T47D (cell line): ENCODE data around the gene ACTL6A.

Experiments used
- DNase-seq, 2 experiments: peaks; one replicate each; pipeline versions ENCODE4 v3.0.0 to v3.0.0-alpha.2; 2011 to 2012; ENCODE audit warnings: low read depth in 1 of 2, low spot score in 1 of 2
- JUND ChIP-seq: IDR thresholded peaks from 2 replicates; pipeline ENCODE4 v1.6.1; 2012; ENCODE audit warnings: low read depth
- in situ Hi-C: cut with HindIII; loops from 2 replicates; pipeline ENCODE4 v1.10.0; 2016; ENCODE audit warnings: low sequenced_read_pairs, low pct_unique_long_range_greater_than_20kb

The ACTL6A gene

DNA sequence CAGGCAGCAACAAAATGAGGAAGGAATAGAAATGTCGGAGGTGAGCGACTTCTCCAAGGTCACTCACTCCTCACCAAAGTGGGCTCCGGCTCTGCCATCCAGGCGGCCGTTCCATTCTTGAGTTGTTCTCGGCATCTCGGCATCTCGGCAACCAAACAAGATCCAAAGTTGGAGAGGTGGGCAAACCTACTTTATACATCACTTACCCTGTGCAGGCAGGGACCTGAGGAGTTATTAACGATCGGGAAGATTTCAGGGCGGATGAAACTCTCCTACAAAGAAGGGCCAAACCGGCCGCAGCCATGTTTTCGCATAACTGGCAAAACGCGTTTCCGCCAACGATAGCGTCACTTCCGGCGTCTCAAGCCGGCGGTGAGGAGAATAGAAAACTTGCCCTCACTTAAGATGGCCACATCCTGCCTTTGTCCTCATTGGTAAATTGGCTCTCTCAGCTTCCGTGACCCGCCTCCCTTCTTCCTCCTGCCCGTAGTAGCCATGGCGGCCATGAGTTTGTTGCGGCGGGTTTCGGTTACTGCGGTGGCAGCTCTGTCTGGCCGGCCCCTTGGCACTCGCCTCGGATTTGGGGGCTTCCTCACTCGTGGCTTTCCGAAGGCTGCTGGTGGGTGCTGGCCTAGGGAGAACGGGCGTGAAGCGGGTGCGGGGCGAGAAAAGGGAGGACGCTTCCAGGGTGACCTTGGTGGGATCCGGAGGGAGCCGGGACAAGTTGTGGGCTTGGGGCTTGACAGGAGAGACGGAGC, 41.8 kb downstream of the ACTL6A start, which contains the start of the genes MRPL47 and NDUFB5:
Gene MRPL47 (minus strand): TSS at position 318 of the 758 bp plus-strand sequence. CDS start 14 bp downstream, at position 304.
Gene NDUFB5 (plus strand): TSS at position 474 of the 758 bp plus-strand sequence. CDS start 22 bp downstream, at position 496.
- TF ChIP-seq JUND, result no peak
- peak; percentile 94 to 99 for DNase-seq
- in situ Hi-C loops, result no loop called here

DNA sequence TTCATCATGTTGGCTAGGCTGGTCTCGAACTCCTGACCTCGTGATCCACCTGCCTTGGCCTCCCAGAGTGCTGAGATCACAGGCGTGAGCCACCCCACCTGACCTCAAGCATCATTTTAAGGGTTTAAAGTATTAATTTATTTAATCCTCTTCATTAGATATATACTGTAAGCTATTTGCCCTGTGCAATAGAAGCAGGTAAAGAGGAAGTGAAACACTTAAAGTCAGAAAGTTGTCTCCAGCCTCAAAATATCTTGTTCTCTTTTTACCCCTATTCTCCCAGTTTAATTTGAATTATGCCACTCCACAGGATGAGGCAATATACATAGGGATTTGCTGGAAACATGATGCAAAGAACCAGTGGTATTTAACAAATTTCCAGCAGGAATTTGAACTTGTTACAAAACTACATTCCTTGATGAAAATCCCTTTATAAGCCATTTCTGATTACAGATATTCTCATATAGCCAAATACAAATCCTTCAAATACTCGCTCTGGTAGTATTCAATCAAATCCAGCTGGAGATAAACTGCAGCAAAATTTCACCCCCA, 43.9 kb downstream of the ACTL6A start:
- TF ChIP-seq JUND, result no peak
- DNase-seq, result no peak
- in situ Hi-C loops, result no loop called here

DNA sequence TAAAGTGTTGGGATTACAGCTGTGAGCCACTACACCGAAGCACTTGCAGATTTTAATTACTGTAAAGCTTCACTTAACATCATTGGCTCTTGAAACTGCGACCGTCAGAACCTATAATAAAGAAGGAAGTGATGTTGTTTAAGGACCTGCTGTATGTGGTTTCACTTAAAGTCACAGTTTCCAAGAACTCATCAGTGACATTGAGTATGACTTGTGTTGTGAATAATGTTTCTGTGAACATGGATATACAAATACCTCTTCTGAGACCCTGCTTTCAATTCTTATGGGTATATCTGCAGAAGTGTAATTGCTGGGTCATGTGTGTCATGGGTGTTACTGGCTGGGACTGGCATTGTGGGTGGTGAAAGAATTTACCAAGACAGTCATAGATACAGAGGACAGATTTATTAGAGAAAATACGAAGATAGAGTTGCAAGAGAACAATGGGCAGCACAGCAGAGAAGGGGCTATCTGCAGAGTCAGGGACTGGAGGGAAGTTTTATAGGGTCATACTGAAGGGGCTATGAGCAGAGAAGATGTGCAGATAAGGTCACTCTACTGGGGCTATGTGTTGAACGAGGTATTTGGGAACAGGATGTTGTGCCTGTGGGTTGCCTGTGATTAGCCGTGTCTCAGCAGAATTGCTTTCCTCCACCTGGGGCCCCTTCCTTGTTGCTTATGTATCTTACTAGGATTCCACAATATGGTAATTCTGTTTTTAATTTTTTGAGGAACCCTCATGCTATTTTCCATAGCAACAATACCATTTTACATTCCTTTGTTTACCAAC, 46.4 kb downstream of the ACTL6A start:
- in situ Hi-C loops, result no loop called here
- no peak for TF ChIP-seq JUND
- no peak for DNase-seq

DNA sequence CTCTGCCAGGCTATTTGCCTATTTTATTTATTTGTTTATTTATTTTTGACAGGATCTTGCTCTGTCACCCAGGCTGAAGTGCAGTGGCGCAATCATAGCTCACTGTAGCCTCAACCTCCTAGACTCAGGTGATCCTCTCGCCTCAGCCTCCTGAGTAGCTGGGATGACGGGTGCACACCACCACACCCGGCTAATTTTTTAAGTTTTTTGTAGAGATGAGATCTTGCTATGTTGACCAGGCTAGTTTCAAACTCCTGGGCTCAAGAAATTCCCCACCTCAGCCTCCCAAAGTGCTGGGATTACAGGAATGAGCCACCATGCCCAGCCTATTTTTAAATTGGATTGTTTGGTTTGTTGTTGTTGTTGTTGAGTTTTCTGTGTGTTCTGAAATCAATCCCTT, 47.3 kb downstream of the ACTL6A start:
- in situ Hi-C loops, result no loop called here
- DNase-seq, result no peak
- no peak for TF ChIP-seq JUND

DNA sequence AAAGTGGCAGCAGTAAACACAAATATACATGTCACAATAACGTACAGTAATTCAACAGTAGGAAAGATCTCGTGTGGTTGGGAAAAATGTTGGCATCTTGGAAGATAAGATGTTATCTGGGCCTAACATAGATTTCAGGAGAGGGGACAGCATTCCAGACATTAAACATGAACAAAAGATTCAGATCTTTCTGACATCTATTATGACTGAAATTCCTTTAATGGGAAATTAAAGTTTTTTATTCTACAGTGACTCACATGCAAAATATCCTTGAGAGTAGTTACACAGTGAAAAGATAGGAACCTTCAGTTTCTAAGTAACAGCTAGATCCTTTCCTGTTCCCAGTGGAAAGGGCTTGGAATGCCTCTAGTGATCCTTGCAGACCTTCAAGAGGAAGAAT, 51.1 kb downstream of the ACTL6A start:
- no peak for DNase-seq
- no peak for TF ChIP-seq JUND
- in situ Hi-C loops, result no loop called here

DNA sequence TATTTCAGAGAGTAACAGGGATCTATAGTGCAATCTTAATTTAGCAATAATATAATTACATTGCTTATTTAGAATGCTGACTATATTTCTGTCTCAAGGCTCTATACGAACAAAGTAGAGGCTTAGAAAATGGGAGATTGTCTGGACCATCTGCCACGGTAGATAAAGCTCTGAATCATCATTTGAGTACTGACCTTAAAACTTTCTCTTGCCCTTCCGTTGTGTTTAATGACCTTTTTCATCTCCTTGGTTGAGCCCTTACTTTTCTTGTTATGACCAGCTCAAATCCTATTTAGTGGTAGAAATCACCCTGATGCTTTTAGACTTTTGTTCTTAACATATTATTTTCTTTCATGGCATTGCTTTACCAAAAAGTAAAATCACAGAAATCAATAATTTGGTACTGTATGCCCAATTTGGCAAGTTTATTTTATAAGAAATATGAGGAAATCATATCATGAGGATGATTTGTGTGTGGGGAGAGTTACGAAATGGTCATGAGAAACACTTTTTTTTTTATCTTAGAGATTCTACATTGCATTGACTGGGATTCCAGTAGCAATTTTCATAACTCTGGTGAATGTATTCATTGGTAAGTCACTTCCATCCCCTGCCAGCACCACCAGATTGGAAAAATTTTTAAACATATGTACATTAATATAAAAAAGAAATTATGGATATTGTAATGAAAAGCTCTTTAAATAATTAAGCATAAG, 52.9 kb downstream of the ACTL6A start:
- in situ Hi-C loops, result no loop called here
- TF ChIP-seq JUND, result no peak
- no peak for DNase-seq

DNA sequence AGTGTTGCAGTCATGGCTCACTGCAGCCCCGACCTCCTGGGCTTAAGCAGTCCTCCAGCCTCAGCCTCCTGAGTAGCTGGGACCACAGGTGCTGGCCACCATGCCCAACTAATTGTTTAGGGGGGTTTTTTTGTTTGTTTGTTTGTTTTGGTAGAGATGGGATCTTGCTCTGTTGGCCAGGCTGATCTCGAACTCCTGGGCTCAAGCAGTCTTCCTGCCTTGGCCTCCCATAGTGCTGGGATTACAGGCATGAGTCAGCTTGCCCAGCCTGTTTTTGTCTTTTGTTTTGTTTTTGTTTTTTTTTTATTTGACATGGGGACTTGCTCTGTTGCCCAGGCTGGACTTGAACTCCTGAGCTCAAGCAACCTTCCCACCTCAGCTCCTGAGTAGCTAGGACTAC, 59.3 kb downstream of the ACTL6A start:
- in situ Hi-C loops, result no loop called here
- no peak for DNase-seq
- TF ChIP-seq JUND, result no peak

DNA sequence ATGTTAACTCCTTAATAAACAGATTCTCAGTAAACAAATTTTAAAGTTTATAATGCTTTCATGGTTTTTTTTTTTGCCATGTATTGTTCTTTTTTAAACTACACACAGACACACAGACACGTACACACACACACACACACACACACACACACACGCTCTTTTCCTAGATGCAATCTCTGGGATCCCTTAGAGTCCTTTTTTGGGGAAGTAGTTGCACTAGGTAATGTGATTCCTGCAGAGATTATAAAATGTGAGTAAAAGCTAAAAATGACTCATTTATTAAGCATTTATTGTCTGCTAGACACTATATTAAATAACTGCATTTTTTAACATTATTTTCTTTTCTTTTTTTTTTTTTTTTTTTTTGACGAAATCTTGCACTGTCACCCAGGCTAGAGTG, 61.7 kb downstream of the ACTL6A start:
- no peak for DNase-seq
- in situ Hi-C loops, result no loop called here
- TF ChIP-seq JUND, result no peak

DNA sequence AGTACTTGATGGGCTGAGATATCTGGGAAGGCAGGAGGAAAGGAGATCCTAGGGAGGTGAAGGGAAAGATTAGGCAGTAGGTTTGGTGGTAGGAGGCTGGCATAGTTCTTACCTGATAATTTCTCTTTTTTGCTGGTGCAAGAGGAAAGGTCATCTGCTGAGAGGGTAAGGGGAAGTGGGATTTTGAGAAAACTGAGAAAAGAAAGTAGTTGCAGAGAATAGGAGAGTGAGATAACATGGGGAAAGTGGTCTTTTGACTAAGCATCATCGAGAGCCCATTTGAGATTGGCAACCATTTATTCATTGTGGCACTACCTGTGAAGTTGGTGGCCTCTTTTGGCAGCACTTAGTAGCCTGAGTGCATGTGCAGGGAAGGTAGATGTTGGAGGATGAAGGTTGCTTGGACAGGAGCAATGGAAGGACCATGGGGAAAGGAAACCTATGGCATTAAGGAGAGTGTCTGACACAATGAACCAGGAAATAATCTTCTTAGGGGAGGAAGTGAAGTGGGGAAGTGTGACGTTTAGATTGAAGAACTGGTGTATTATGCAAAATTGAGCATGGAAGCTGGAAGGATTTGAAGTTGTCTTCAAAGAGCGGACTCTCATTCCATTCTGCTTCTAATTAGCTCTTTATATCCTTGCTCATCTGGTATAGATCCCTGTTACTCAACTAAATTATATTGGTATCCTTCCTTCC, 68.2 kb downstream of the ACTL6A start:
- in situ Hi-C loops, result no loop called here
- DNase-seq, result no peak
- no peak for TF ChIP-seq JUND
